Stimulated activated naive CD8-positive, alpha-beta T cell treated with anti-CD3 and anti-CD28 coated beads, Interleukin-15, amount 100 ng/mL, for 72 hours (primary cell): ENCODE measurements around the gene ITSN2.
"Not testable (repeated sequence)": the region's sequence is repeated elsewhere in the genome, so short reads cannot be mapped to it uniquely, and the experiment has no call there.

Experiments used
- ATAC-seq: fragments of 150-1000 bp; cut with Tn5 transposase; 2 replicates; pipeline ENCODE4 v1.10.0; 2021; ENCODE audit warnings: mild to moderate bottlenecking, moderate library complexity
- DNase-seq, 2 donors: peaks; one replicate each; pipeline ENCODE4 v3.0.0; 2021 to 2022
- H3K27ac Mint-ChIP-seq, 2 donors: one replicate each; pipeline ENCODE4 v1.8.0; 2022; ENCODE audit warnings: mild to moderate bottlenecking in 2 of 2, mixed read lengths in 2 of 2, moderate library complexity in 2 of 2
- H3K27me3 Mint-ChIP-seq: one replicate; pipeline ENCODE4 v1.8.0; 2022; ENCODE audit warnings: mixed read lengths
- H3K4me1 Mint-ChIP-seq: one replicate; pipeline ENCODE4 v1.8.0; 2022; ENCODE audit warnings: mild to moderate bottlenecking, mixed read lengths
- H3K4me3 Mint-ChIP-seq, 2 donors: one replicate each; pipeline ENCODE4 v1.8.0; 2022; ENCODE audit warnings: mild to moderate bottlenecking in 2 of 2, mixed read lengths in 2 of 2, moderate library complexity in 1 of 2
- H3K9me3 Mint-ChIP-seq, 2 donors: one replicate each; pipeline ENCODE4 v1.8.0; 2022; ENCODE audit warnings: mixed read lengths in 2 of 2

The ITSN2 gene

GRCh38 chr2:24375349-24376087 is 15.2 kb upstream of the ITSN2 start:
- H3K4me1 Mint-ChIP-seq: no peaks in the 10 kb centered on the region
- ATAC-seq (no peak), DNase-seq (no peak)
- no peak overlapping the region for H3K4me3 Mint-ChIP-seq
- no peaks in the 10 kb centered on the region for H3K27me3 Mint-ChIP-seq
- no peaks in the 10 kb centered on the region for H3K9me3 Mint-ChIP-seq
- no peak overlapping the region for H3K27ac Mint-ChIP-seq

GRCh38 chr2:24374301-24374700 is 14.0 kb upstream of the ITSN2 start:
- H3K4me1 Mint-ChIP-seq: no peaks in the 10 kb centered on the region
- no peaks in the 10 kb centered on the region for H3K27me3 Mint-ChIP-seq
- no peak for ATAC-seq
- H3K27ac Mint-ChIP-seq: no peak overlapping the region
- no peak overlapping the region for H3K4me3 Mint-ChIP-seq
- no peak for DNase-seq
- no peaks in the 10 kb centered on the region for H3K9me3 Mint-ChIP-seq

- no peaks in the 10 kb centered on the region for H3K4me1 Mint-ChIP-seq
- no peaks in the 10 kb centered on the region for H3K9me3 Mint-ChIP-seq
- DNase-seq: no peak
- H3K27me3 Mint-ChIP-seq: no peaks in the 10 kb centered on the region
- no peak for ATAC-seq
- no peak overlapping the region for H3K4me3 Mint-ChIP-seq
- H3K27ac Mint-ChIP-seq: no peak overlapping the region
These were observed 11.7 kb upstream of the ITSN2 start for GRCh38 chr2:24372033-24372432.

GRCh38 chr2:24365826-24366225 is 5.5 kb upstream of the ITSN2 start:
- Mint-ChIP-seq H3K27me3 (no peaks in the 10 kb centered on the region), H3K4me3 (no peak overlapping the region), H3K4me1 (peaks cover 6% of the 10 kb centered on the region), H3K27ac (no peak overlapping the region), H3K9me3 (no peaks in the 10 kb centered on the region)
- no peak for DNase-seq
- ATAC-seq: no peak

GRCh38 chr2:24365051-24365450 is 4.7 kb upstream of the ITSN2 start:
- DNase-seq (no peak), ATAC-seq (no peak)
- Mint-ChIP-seq H3K27me3 (no peaks in the 10 kb centered on the region), H3K4me3 (no peak overlapping the region), H3K27ac (no peak overlapping the region), H3K9me3 (no peaks in the 10 kb centered on the region), H3K4me1 (peaks cover 8% of the 10 kb centered on the region)

- H3K27ac Mint-ChIP-seq: no peak overlapping the region
- no peak for ATAC-seq
- H3K4me3 Mint-ChIP-seq: no peak overlapping the region
- DNase-seq: no peak
- H3K4me1 Mint-ChIP-seq: peaks cover 14% of the 10 kb centered on the region
- no peaks in the 10 kb centered on the region for H3K27me3 Mint-ChIP-seq
- H3K9me3 Mint-ChIP-seq: no peaks in the 10 kb centered on the region
These were observed 3.0 kb upstream of the ITSN2 start for GRCh38 chr2:24363301-24363700.

GRCh38 chr2:24362253-24362652 is 1.9 kb upstream of the ITSN2 start:
- H3K9me3 Mint-ChIP-seq: no peaks in the 10 kb centered on the region
- no peak for DNase-seq
- no peak overlapping the region for H3K4me3 Mint-ChIP-seq
- H3K27ac Mint-ChIP-seq: no peak overlapping the region
- no peak for ATAC-seq
- no peaks in the 10 kb centered on the region for H3K27me3 Mint-ChIP-seq
- H3K4me1 Mint-ChIP-seq: peaks cover 20% of the 10 kb centered on the region

- Mint-ChIP-seq H3K4me3 (peak overlapping the region; percentile 88 to 91), H3K9me3 (no peaks in the 10 kb centered on the region), H3K27ac (peak overlapping the region; percentile 95), H3K27me3 (no peaks in the 10 kb centered on the region), H3K4me1 (peaks cover 31% of the 10 kb centered on the region)
- ATAC-seq: peak; percentile 1
- no peak for DNase-seq
These were observed 611 bp upstream of the ITSN2 start for GRCh38 chr2:24360963-24361330.

- Mint-ChIP-seq H3K9me3 (no peaks in the 10 kb centered on the region), H3K27me3 (no peaks in the 10 kb centered on the region), H3K27ac (peak overlapping the region; percentile 92 to 94), H3K4me1 (peaks cover 41% of the 10 kb centered on the region), H3K4me3 (peak overlapping the region; percentile 88 to 91)
- peak in 1 of 2 donors; percentile 50 for DNase-seq
- ATAC-seq: peak; percentile 37
These were observed 947 bp downstream of the ITSN2 start for GRCh38 chr2:24359129-24360049.

GRCh38 chr2:24357767-24358166 is 2.6 kb downstream of the ITSN2 start:
- not testable (repeated sequence) for H3K27ac Mint-ChIP-seq, ATAC-seq, DNase-seq, H3K27me3 Mint-ChIP-seq, H3K9me3 Mint-ChIP-seq
- Mint-ChIP-seq H3K4me1 (peaks cover 52% of the 10 kb centered on the region), H3K4me3 (peak overlapping the region; percentile 52 to 91)

- not testable (repeated sequence) for DNase-seq, H3K27ac Mint-ChIP-seq, ATAC-seq, H3K27me3 Mint-ChIP-seq, H3K9me3 Mint-ChIP-seq, H3K4me3 Mint-ChIP-seq
- H3K4me1 Mint-ChIP-seq: peaks cover 56% of the 10 kb centered on the region
These were observed 3.2 kb downstream of the ITSN2 start for GRCh38 chr2:24357115-24357514.

GRCh38 chr2:24354957-24355356 is 5.4 kb downstream of the ITSN2 start:
- Mint-ChIP-seq H3K9me3 (no peaks in the 10 kb centered on the region), H3K4me1 (peaks cover 66% of the 10 kb centered on the region), H3K27ac (no peak overlapping the region), H3K27me3 (no peaks in the 10 kb centered on the region), H3K4me3 (peak overlapping the region in 1 of 2 donors; percentile 35)
- ATAC-seq (no peak), DNase-seq (no peak)

- peaks cover 71% of the 10 kb centered on the region for H3K4me1 Mint-ChIP-seq
- no peaks in the 10 kb centered on the region for H3K27me3 Mint-ChIP-seq
- ATAC-seq (no peak), DNase-seq (no peak)
- no peak overlapping the region for H3K4me3 Mint-ChIP-seq
- no peak overlapping the region for H3K27ac Mint-ChIP-seq
- no peaks in the 10 kb centered on the region for H3K9me3 Mint-ChIP-seq
These were observed 5.9 kb downstream of the ITSN2 start for GRCh38 chr2:24354395-24354794.

GRCh38 chr2:24353973-24354372 is 6.4 kb downstream of the ITSN2 start:
- H3K9me3 Mint-ChIP-seq: no peaks in the 10 kb centered on the region
- H3K4me3 Mint-ChIP-seq: no peak overlapping the region
- H3K27ac Mint-ChIP-seq: no peak overlapping the region
- DNase-seq (no peak), ATAC-seq (no peak)
- H3K4me1 Mint-ChIP-seq: peaks cover 75% of the 10 kb centered on the region
- H3K27me3 Mint-ChIP-seq: no peaks in the 10 kb centered on the region

GRCh38 chr2:24353364-24353763 is 7.0 kb downstream of the ITSN2 start:
- Mint-ChIP-seq H3K27me3 (no peaks in the 10 kb centered on the region), H3K4me3 (no peak overlapping the region), H3K9me3 (no peaks in the 10 kb centered on the region), H3K4me1 (peaks cover 72% of the 10 kb centered on the region), H3K27ac (no peak overlapping the region)
- ATAC-seq (no peak), DNase-seq (no peak)

GRCh38 chr2:24352664-24353063 is 7.7 kb downstream of the ITSN2 start:
- H3K4me3 Mint-ChIP-seq: no peak overlapping the region
- no peak overlapping the region for H3K27ac Mint-ChIP-seq
- no peak for ATAC-seq
- H3K9me3 Mint-ChIP-seq: no peaks in the 10 kb centered on the region
- H3K4me1 Mint-ChIP-seq: peaks cover 66% of the 10 kb centered on the region
- H3K27me3 Mint-ChIP-seq: no peaks in the 10 kb centered on the region
- DNase-seq: no peak
